GM12891 (cell line): ENCODE results near the gene DUSP7.

Experiments
- POLR2A ChIP-seq: IDR thresholded peaks from 2 replicates; pipeline ENCODE4 v1.6.1; 2011; ENCODE audit warnings: low read depth, low read length, control low read depth
- TAF1 ChIP-seq: IDR thresholded peaks from 2 replicates; pipeline ENCODE4 v1.6.1; 2011; ENCODE audit warnings: low read depth, low read length, control low read depth

DNA sequence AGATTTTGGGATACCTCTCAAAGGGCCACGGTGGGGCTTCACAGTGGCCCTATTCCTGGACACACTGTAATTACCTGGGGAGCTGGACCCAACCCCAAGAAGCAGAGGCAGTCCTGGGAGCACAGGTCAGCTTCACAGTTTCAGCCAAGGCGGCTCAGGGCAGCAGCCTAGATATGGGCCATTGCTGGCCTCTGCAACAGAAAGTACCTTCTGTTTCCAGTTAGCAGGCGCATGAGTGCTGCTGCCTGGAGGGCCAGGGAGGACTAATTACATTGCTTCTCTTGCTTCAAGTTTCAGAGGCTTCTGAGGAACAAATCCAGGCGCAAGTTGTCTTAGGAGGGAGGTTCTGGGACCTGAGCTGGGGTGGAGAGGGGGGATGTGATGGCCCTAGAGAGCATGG is 13.5 kb upstream of the DUSP7 start:
- no peak for TF ChIP-seq POLR2A
- TF ChIP-seq TAF1: no peak
